ENCODE results near the gene IGSF11.

Gene IGSF11

DNA sequence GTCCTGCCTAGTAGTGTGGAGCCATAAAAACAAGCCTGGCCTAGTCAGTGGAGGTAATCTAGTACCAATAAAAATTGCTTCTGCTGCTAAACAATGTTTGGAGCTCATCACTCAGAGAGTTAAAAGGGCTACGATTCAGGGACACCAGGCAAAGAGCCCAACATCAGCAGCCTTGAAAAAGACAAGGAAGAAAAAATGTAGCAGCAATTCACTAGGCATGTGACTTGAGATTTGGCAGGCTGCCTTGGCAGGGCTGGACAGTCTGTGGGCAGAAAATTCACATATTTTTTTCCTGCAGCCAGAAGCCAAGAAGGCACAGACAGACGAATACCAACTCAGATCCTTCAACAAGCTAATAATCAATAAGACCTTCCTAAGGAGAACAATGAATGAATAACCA lies 47.2 kb downstream of the IGSF11 start:
- Histone ChIP-seq H4K8ac (ENCODE audit: low read depth, low read length) (no peak overlapping the region), H2AK5ac (ENCODE audit: low read length) (no peak overlapping the region), H3K4me2 (ENCODE audit: low read length) (no peak overlapping the region), H3K36me3 (ENCODE audit: control insufficient read depth, insufficient read depth, low read length) (no peaks in the 10 kb centered on the region), H3K9ac (ENCODE audit: low read length) (no peak overlapping the region), H3K4ac (ENCODE audit: low read depth, low read length) (no peak overlapping the region), H2BK15ac (replicated peaks; ENCODE audit: low read depth) (no peak overlapping the region), H3K4me1 (ENCODE audit: control insufficient read depth, low read depth, low read length) (peaks cover 3% of the 10 kb centered on the region), H4K5ac (ENCODE audit: low read length) (no peak overlapping the region), H2BK5ac (ENCODE audit: low read length) (no peak overlapping the region), H3K18ac (ENCODE audit: low read length) (no peak overlapping the region), H2BK120ac (ENCODE audit: low read depth, low read length) (no peak overlapping the region), H3K23ac (ENCODE audit: low read length) (no peak overlapping the region), H3K27me3 (ENCODE audit: insufficient read depth, low read length, poor library complexity) (no peaks in the 10 kb centered on the region), H3K27ac (ENCODE audit: low read depth, low read length) (no peak overlapping the region), H3K79me2 (ENCODE audit: control insufficient read depth, insufficient read depth, low read length) (no peaks in the 10 kb centered on the region), H3K79me1 (ENCODE audit: low read length) (no peaks in the 10 kb centered on the region), H3K56ac (ENCODE audit: low read length) (no peak overlapping the region), H3K4me3 (ENCODE audit: low read length) (no peak overlapping the region)
- WGBS (ENCODE audit: extremely low coverage, insufficient coverage, low lambda C conversion rate) = no CpG with 5 or more reads among the region's 2 CpGs
- DNase-seq = no peak

DNA sequence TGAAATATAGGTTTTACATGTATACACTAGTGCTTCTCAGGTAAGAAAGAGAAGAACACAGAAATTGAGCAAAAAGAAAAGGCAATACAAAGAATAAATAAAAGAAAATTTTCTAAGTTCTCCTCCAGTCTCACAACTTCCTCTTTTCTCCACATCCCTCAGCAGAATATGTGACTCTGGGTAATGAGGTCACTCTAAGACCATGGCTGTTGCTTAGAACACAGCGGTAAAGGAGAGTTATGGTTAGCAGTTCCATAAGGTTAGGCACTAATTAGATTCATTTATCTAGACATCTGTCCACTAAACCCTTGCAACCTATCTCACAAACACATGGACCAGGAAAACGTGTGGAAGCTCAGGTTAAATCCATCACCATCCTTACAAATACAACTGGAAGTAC lies 47.9 kb downstream of the IGSF11 start:
- Histone ChIP-seq H3K18ac (ENCODE audit: low read length) (no peak overlapping the region), H3K4me3 (ENCODE audit: low read length) (no peak overlapping the region), H3K36me3 (ENCODE audit: control insufficient read depth, insufficient read depth, low read length) (no peaks in the 10 kb centered on the region), H2AK5ac (ENCODE audit: low read length) (no peak overlapping the region), H3K27me3 (ENCODE audit: insufficient read depth, low read length, poor library complexity) (no peaks in the 10 kb centered on the region), H3K79me2 (ENCODE audit: control insufficient read depth, insufficient read depth, low read length) (no peaks in the 10 kb centered on the region), H3K56ac (ENCODE audit: low read length) (no peak overlapping the region), H2BK5ac (ENCODE audit: low read length) (no peak overlapping the region), H4K5ac (ENCODE audit: low read length) (no peak overlapping the region), H3K27ac (ENCODE audit: low read depth, low read length) (no peak overlapping the region), H4K8ac (ENCODE audit: low read depth, low read length) (no peak overlapping the region), H2BK120ac (ENCODE audit: low read depth, low read length) (no peak overlapping the region), H3K4ac (ENCODE audit: low read depth, low read length) (no peak overlapping the region), H3K4me2 (ENCODE audit: low read length) (no peak overlapping the region), H2BK15ac (replicated peaks; ENCODE audit: low read depth) (no peak overlapping the region), H3K79me1 (ENCODE audit: low read length) (no peaks in the 10 kb centered on the region), H3K23ac (ENCODE audit: low read length) (no peak overlapping the region), H3K9ac (ENCODE audit: low read length) (no peak overlapping the region), H3K4me1 (ENCODE audit: control insufficient read depth, low read depth, low read length) (peaks cover 3% of the 10 kb centered on the region)
- WGBS (ENCODE audit: extremely low coverage, insufficient coverage, low lambda C conversion rate) = no CpG with 5 or more reads among the region's 2 CpGs
- DNase-seq = no peak

DNA sequence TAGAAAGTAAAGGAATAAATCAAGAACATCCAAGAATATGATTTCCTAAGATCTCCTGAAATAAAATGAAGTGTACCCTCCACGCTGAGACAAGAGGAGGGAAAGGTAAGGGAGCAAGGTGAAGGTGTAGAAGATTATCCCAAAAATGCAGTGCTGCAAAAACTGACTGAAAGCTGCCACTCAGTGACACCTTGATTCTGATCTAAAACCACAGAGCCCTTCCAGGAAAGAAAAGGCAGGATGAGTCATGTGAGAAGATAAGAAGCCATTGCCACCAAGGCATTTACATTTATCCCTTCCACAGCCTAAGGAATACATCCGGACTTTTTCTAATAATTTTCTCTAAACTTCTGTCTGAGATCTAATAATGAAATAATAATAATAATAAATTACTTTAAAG lies 49.9 kb downstream of the IGSF11 start:
- Histone ChIP-seq H3K23ac (ENCODE audit: low read length) (no peak overlapping the region), H3K79me2 (ENCODE audit: control insufficient read depth, insufficient read depth, low read length) (no peaks in the 10 kb centered on the region), H3K9ac (ENCODE audit: low read length) (no peak overlapping the region), H3K18ac (ENCODE audit: low read length) (no peak overlapping the region), H2BK120ac (ENCODE audit: low read depth, low read length) (no peak overlapping the region), H4K5ac (ENCODE audit: low read length) (no peak overlapping the region), H3K4me1 (ENCODE audit: control insufficient read depth, low read depth, low read length) (peaks cover 3% of the 10 kb centered on the region), H2BK15ac (replicated peaks; ENCODE audit: low read depth) (no peak overlapping the region), H3K36me3 (ENCODE audit: control insufficient read depth, insufficient read depth, low read length) (no peaks in the 10 kb centered on the region), H3K27me3 (ENCODE audit: insufficient read depth, low read length, poor library complexity) (no peaks in the 10 kb centered on the region), H3K56ac (ENCODE audit: low read length) (no peak overlapping the region), H3K79me1 (ENCODE audit: low read length) (no peaks in the 10 kb centered on the region), H3K27ac (ENCODE audit: low read depth, low read length) (no peak overlapping the region), H2AK5ac (ENCODE audit: low read length) (no peak overlapping the region), H2BK5ac (ENCODE audit: low read length) (no peak overlapping the region), H3K4me2 (ENCODE audit: low read length) (no peak overlapping the region), H3K4me3 (ENCODE audit: low read length) (no peak overlapping the region), H4K8ac (ENCODE audit: low read depth, low read length) (no peak overlapping the region), H3K4ac (ENCODE audit: low read depth, low read length) (no peak overlapping the region)
- peak; percentile 64 for DNase-seq
- no CpG with 5 or more reads among the region's 2 CpGs for WGBS (ENCODE audit: extremely low coverage, insufficient coverage, low lambda C conversion rate)

GRCh38 chr3:118981494-118982134 lies 53.0 kb downstream of the IGSF11 start:
- WGBS (ENCODE audit: extremely low coverage, insufficient coverage, low lambda C conversion rate) = no CpG with 5 or more reads among the region's 6 CpGs
- DNase-seq = no peak
- H4K8ac ChIP-seq (ENCODE audit: low read depth, low read length) = no peak overlapping the region
- no peak overlapping the region for H3K4me3 ChIP-seq (ENCODE audit: low read length)
- H3K4me1 ChIP-seq (ENCODE audit: control insufficient read depth, low read depth, low read length) = no peaks in the 10 kb centered on the region
- H2BK120ac ChIP-seq (ENCODE audit: low read depth, low read length) = no peak overlapping the region
- no peak overlapping the region for H4K5ac ChIP-seq (ENCODE audit: low read length)
- H3K4me2 ChIP-seq (ENCODE audit: low read length) = no peak overlapping the region
- no peak overlapping the region for H3K4ac ChIP-seq (ENCODE audit: low read depth, low read length)
- H3K36me3 ChIP-seq (ENCODE audit: control insufficient read depth, insufficient read depth, low read length) = no peaks in the 10 kb centered on the region
- H3K23ac ChIP-seq (ENCODE audit: low read length) = no peak overlapping the region
- H3K79me1 ChIP-seq (ENCODE audit: low read length) = no peaks in the 10 kb centered on the region
- H2BK15ac ChIP-seq (replicated peaks; ENCODE audit: low read depth) = no peak overlapping the region
- no peak overlapping the region for H3K18ac ChIP-seq (ENCODE audit: low read length)
- no peak overlapping the region for H2BK5ac ChIP-seq (ENCODE audit: low read length)
- H3K56ac ChIP-seq (ENCODE audit: low read length) = no peak overlapping the region
- H3K9ac ChIP-seq (ENCODE audit: low read length) = no peak overlapping the region
- H2AK5ac ChIP-seq (ENCODE audit: low read length) = no peak overlapping the region
- no peak overlapping the region for H3K27ac ChIP-seq (ENCODE audit: low read depth, low read length)
- H3K79me2 ChIP-seq (ENCODE audit: control insufficient read depth, insufficient read depth, low read length) = no peaks in the 10 kb centered on the region
- no peaks in the 10 kb centered on the region for H3K27me3 ChIP-seq (ENCODE audit: insufficient read depth, low read length, poor library complexity)

GRCh38 chr3:118980832-118981231 lies 53.8 kb downstream of the IGSF11 start:
- no peak overlapping the region for H3K4ac ChIP-seq (ENCODE audit: low read depth, low read length)
- no peak overlapping the region for H3K18ac ChIP-seq (ENCODE audit: low read length)
- H4K8ac ChIP-seq (ENCODE audit: low read depth, low read length) = no peak overlapping the region
- H3K79me1 ChIP-seq (ENCODE audit: low read length) = no peaks in the 10 kb centered on the region
- H3K4me3 ChIP-seq (ENCODE audit: low read length) = no peak overlapping the region
- H3K79me2 ChIP-seq (ENCODE audit: control insufficient read depth, insufficient read depth, low read length) = no peaks in the 10 kb centered on the region
- H3K56ac ChIP-seq (ENCODE audit: low read length) = no peak overlapping the region
- H3K4me2 ChIP-seq (ENCODE audit: low read length) = no peak overlapping the region
- H2BK15ac ChIP-seq (replicated peaks; ENCODE audit: low read depth) = no peak overlapping the region
- H3K36me3 ChIP-seq (ENCODE audit: control insufficient read depth, insufficient read depth, low read length) = no peaks in the 10 kb centered on the region
- no CpG with 5 or more reads among the region's 2 CpGs for WGBS (ENCODE audit: extremely low coverage, insufficient coverage, low lambda C conversion rate)
- no peak for DNase-seq
- H2BK5ac ChIP-seq (ENCODE audit: low read length) = no peak overlapping the region
- H4K5ac ChIP-seq (ENCODE audit: low read length) = no peak overlapping the region
- H3K27ac ChIP-seq (ENCODE audit: low read depth, low read length) = no peak overlapping the region
- no peaks in the 10 kb centered on the region for H3K27me3 ChIP-seq (ENCODE audit: insufficient read depth, low read length, poor library complexity)
- no peaks in the 10 kb centered on the region for H3K4me1 ChIP-seq (ENCODE audit: control insufficient read depth, low read depth, low read length)
- H3K23ac ChIP-seq (ENCODE audit: low read length) = no peak overlapping the region
- H2AK5ac ChIP-seq (ENCODE audit: low read length) = no peak overlapping the region
- H3K9ac ChIP-seq (ENCODE audit: low read length) = no peak overlapping the region
- no peak overlapping the region for H2BK120ac ChIP-seq (ENCODE audit: low read depth, low read length)

- Histone ChIP-seq H3K79me2 (ENCODE audit: control insufficient read depth, insufficient read depth, low read length) (no peaks in the 10 kb centered on the region), H3K27ac (ENCODE audit: low read depth, low read length) (no peak overlapping the region), H2BK5ac (ENCODE audit: low read length) (no peak overlapping the region), H3K23ac (ENCODE audit: low read length) (no peak overlapping the region), H2AK5ac (ENCODE audit: low read length) (no peak overlapping the region), H4K5ac (ENCODE audit: low read length) (no peak overlapping the region), H3K79me1 (ENCODE audit: low read length) (no peaks in the 10 kb centered on the region), H3K4me1 (ENCODE audit: control insufficient read depth, low read depth, low read length) (no peaks in the 10 kb centered on the region), H3K9ac (ENCODE audit: low read length) (no peak overlapping the region), H3K4me3 (ENCODE audit: low read length) (no peak overlapping the region), H3K18ac (ENCODE audit: low read length) (no peak overlapping the region), H4K8ac (ENCODE audit: low read depth, low read length) (no peak overlapping the region), H3K4ac (ENCODE audit: low read depth, low read length) (no peak overlapping the region), H3K27me3 (ENCODE audit: insufficient read depth, low read length, poor library complexity) (no peaks in the 10 kb centered on the region), H3K56ac (ENCODE audit: low read length) (no peak overlapping the region), H2BK15ac (replicated peaks; ENCODE audit: low read depth) (no peak overlapping the region), H3K36me3 (ENCODE audit: control insufficient read depth, insufficient read depth, low read length) (no peaks in the 10 kb centered on the region), H2BK120ac (ENCODE audit: low read depth, low read length) (no peak overlapping the region), H3K4me2 (ENCODE audit: low read length) (no peak overlapping the region)
- no CpG with 5 or more reads among the region's 5 CpGs for WGBS (ENCODE audit: extremely low coverage, insufficient coverage, low lambda C conversion rate)
- DNase-seq = no peak
Observed at GRCh38 chr3:118978393-118978758, 56.3 kb downstream of the IGSF11 start.

All from mesendoderm (in vitro differentiated cells).